HCT116 (cell line): ENCODE data around the gene C15orf39. TPM values are rescaled to one million over a fixed set of nuclear protein-coding genes. Genes with fewer than 3 reads are reported as not detected.

Source experiments
- ATAC-seq: fragments of 200-7000 bp; cut with Tn5 transposase; 2 replicates; pipeline ENCODE4 v1.9.1; 2020; ENCODE audit warnings: mild to moderate bottlenecking, moderate library complexity
- BruUV-seq: library from RNA; stranded (reverse); fragments of 400-500 nt; replicated peaks from 2 replicates; lab custom pipeline; 2021; lab: Mats Ljungman, UMichigan
- CTCF ChIA-PET: fragments of 300-600 bp; sonication (Branson Sonifier 250); formaldehyde crosslinking; loops from one replicate; lab custom pipeline; 2021; ENCODE audit warnings: antibody characterized with exemption; lab: Charles Lee
- POLR2A ChIA-PET: fragments of 300-600, 350-600 bp; sonication (Branson Sonifier 250); formaldehyde crosslinking; loops from one replicate; lab custom pipeline; 2021; ENCODE audit warnings: antibody characterized with exemption; lab: Charles Lee
- RAD21 ChIA-PET, 2 experiments: fragments of 300-600 bp; sonication (Branson Sonifier 250); formaldehyde crosslinking; loops; one replicate each; lab custom pipeline; 2023; ENCODE audit warnings: low total read pairs in 2 of 2; ENCODE audit not compliant: uncharacterized antibody in 2 of 2, unreplicated experiment in 2 of 2, low non-redundant PET in 1 of 2; lab: Charles Lee
- DNase-seq: peaks from one replicate; pipeline ENCODE4 v3.0.0-alpha.2; 2010; ENCODE audit warnings: low read depth, low spot score
- H2AFZ ChIP-seq: fragments of 200-600 bp; shearing (Covaris generic), sonication (generic); 2 replicates; pipeline ENCODE4 v1.6.1; 2017; ENCODE audit warnings: low read depth, mixed run types, mixed read lengths, antibody characterized with exemption, low read length; ENCODE audit not compliant: poor library complexity, severe bottlenecking
- H3K27ac ChIP-seq: 2 replicates; pipeline ENCODE4 v1.5.1; 2012; ENCODE audit warnings: low read depth, low read length
- H3K27me3 ChIP-seq: fragments of 200-600 bp; sonication (generic); 2 replicates; pipeline ENCODE4 v1.6.1; 2016; ENCODE audit warnings: mixed run types, low read length, mixed read lengths; ENCODE audit not compliant: insufficient read depth
- H3K36me3 ChIP-seq, 2 experiments: fragments of 200-500 bp in 1 of 2; fragments of 200-600 bp in 1 of 2; sonication (Bioruptor generic) in 1 of 2; sonication (generic) in 1 of 2; 2 replicates each; pipeline versions ENCODE4 v1.5.1 to v1.6.1; 2014 to 2016; ENCODE audit warnings: low read length in 2 of 2, inconsistent platforms in 1 of 2, mixed read lengths in 1 of 2, mixed run types in 1 of 2; ENCODE audit not compliant: insufficient read depth in 2 of 2, control insufficient read depth in 1 of 2
- H3K4me1 ChIP-seq, 2 experiments: fragments of 200-600 bp in 1 of 2; sonication (generic) in 1 of 2; 2 replicates each; pipeline versions ENCODE4 v1.5.1 to v1.6.1; 2012 to 2017; ENCODE audit warnings: low read length in 2 of 2, inconsistent platforms in 1 of 2, mild to moderate bottlenecking in 1 of 2, mixed read lengths in 1 of 2, mixed run types in 1 of 2, moderate library complexity in 1 of 2; ENCODE audit not compliant: insufficient read depth in 2 of 2, control insufficient read depth in 1 of 2
- H3K4me2 ChIP-seq: fragments of 200-600 bp; sonication (generic); 2 replicates; pipeline ENCODE4 v1.6.1; 2017; ENCODE audit warnings: mixed run types, low read length, mixed read lengths
- H3K4me3 ChIP-seq, 2 experiments: fragments of 200-600 bp in 1 of 2; sonication (generic) in 1 of 2; replicated peaks in 1 of 2; 2 replicates each; pipeline ENCODE4 v1.5.1; 2011 to 2016; ENCODE audit warnings: low read length in 2 of 2, control low read depth in 1 of 2, low read depth in 1 of 2, mild to moderate bottlenecking in 1 of 2, mixed read lengths in 1 of 2, mixed run types in 1 of 2
- H3K79me2 ChIP-seq: fragments of 200-600 bp; sonication (generic); 2 replicates; pipeline ENCODE4 v1.6.1; 2017; ENCODE audit warnings: mild to moderate bottlenecking, mixed run types, low read length, moderate library complexity, mixed read lengths; ENCODE audit not compliant: insufficient read depth
- H3K9ac ChIP-seq: fragments of 200-600 bp; sonication (generic); 2 replicates; pipeline ENCODE4 v1.6.1; 2016; ENCODE audit warnings: low read length, mixed read lengths
- H3K9me2 ChIP-seq: fragments of 200-600 bp; sonication (generic), shearing (Covaris generic); 2 replicates; pipeline ENCODE4 v1.6.1; 2017; ENCODE audit warnings: mixed run types, mild to moderate bottlenecking, moderate library complexity; ENCODE audit not compliant: insufficient read depth
- H3K9me3 ChIP-seq, 2 experiments: fragments of 200-500 bp in 1 of 2; fragments of 200-600 bp in 1 of 2; sonication (Bioruptor generic) in 1 of 2; sonication (generic) in 1 of 2; 2 replicates each; pipeline ENCODE4 v1.6.1; 2014 to 2017; ENCODE audit warnings: low read length in 2 of 2, mixed read lengths in 2 of 2, inconsistent platforms in 1 of 2, low read depth in 1 of 2, mild to moderate bottlenecking in 1 of 2, mixed run types in 1 of 2, moderate library complexity in 1 of 2; ENCODE audit not compliant: control insufficient read depth in 1 of 2, insufficient read depth in 1 of 2
- H4K20me1 ChIP-seq: fragments of 200-600 bp; sonication (generic), shearing (Covaris generic); 2 replicates; pipeline ENCODE4 v1.6.1; 2017; ENCODE audit warnings: mixed run types, mild to moderate bottlenecking, moderate library complexity; ENCODE audit not compliant: insufficient read depth
- CTCF ChIP-seq, 3 experiments: fragments of 200-600 bp in 1 of 3; sonication (generic) in 1 of 3; IDR thresholded peaks in 2 of 3; conservative IDR thresholded peaks in 1 of 3; 2 replicates each; pipeline ENCODE4 v1.5.1; 2012 to 2017; ENCODE audit warnings: low read depth in 2 of 3, low read length in 2 of 3, antibody characterized with exemption in 1 of 3, borderline replicate concordance in 1 of 3, control low read depth in 1 of 3, mild to moderate bottlenecking in 1 of 3, mixed read lengths in 1 of 3, mixed run types in 1 of 3, moderate library complexity in 1 of 3; ENCODE audit not compliant: insufficient read depth in 1 of 3
- EGR1 ChIP-seq: IDR thresholded peaks from 2 replicates; pipeline ENCODE4 v1.6.1; 2012; ENCODE audit warnings: low read depth
- ELF1 ChIP-seq: IDR thresholded peaks from 2 replicates; pipeline ENCODE4 v1.6.1; 2012; ENCODE audit warnings: low read depth, borderline replicate concordance
- EZH2 ChIP-seq: fragments of 200-600 bp; sonication (generic); IDR thresholded peaks from 2 replicates; pipeline ENCODE4 v1.6.1; 2017; ENCODE audit warnings: antibody characterized with exemption, mixed run types
- EZH2phosphoT487 ChIP-seq: fragments of 200-600 bp; IDR thresholded peaks from 2 replicates; pipeline ENCODE4 v1.6.1; 2018; ENCODE audit warnings: antibody characterized with exemption, borderline replicate concordance
- FOSL1 ChIP-seq: IDR thresholded peaks from 2 replicates; pipeline ENCODE4 v1.6.1; 2012; ENCODE audit warnings: low read depth
- JUND ChIP-seq: IDR thresholded peaks from 2 replicates; pipeline ENCODE4 v1.6.1; 2012
- MAX ChIP-seq: IDR thresholded peaks from 2 replicates; pipeline ENCODE4 v1.6.1; 2012
- REST ChIP-seq: IDR thresholded peaks from 2 replicates; pipeline ENCODE4 v1.6.1; 2012; ENCODE audit warnings: low read depth
- SIN3A ChIP-seq: IDR thresholded peaks from 2 replicates; pipeline ENCODE4 v1.6.1; 2012; ENCODE audit warnings: low read depth
- SP1 ChIP-seq: IDR thresholded peaks from 2 replicates; pipeline ENCODE4 v1.6.1; 2012; ENCODE audit warnings: low read depth
- YY1 ChIP-seq: IDR thresholded peaks from 2 replicates; pipeline ENCODE4 v1.6.1; 2011; ENCODE audit warnings: low read length, low read depth, moderate library complexity, mild to moderate bottlenecking; ENCODE audit not compliant: insufficient replicate concordance; ENCODE audit errors: extremely low read depth
- intact Hi-C: fragments of 100-400 bp; cut with micrococcal nuclease; formaldehyde crosslinking; loops from 2 replicates; pipeline ENCODE4 v1.10.0; 2022
- total RNA-seq: library from RNA; stranded (reverse); gene quantifications from one replicate; pipeline ENCODE4 v1.2.1, GENCODE V29; 2021; ENCODE audit not compliant: unreplicated experiment

C15orf39 gene
- total RNA-seq, 1 experiment from 2014 or later = 29.3 TPM

- TF ChIP-seq MAX = no peak
- no peak for TF ChIP-seq ELF1
- no peak for TF ChIP-seq CTCF (IDR thresholded peaks at IDR 0.05 in 2 of 3, conservative IDR thresholded peaks at IDR 0.05 in 1 of 3; ENCODE audit: borderline replicate concordance in 1 of 3, insufficient read depth in 1 of 3, low read depth in 2 of 3, low read length in 2 of 3)
These were observed 48.0 kb upstream of the C15orf39 start (continued) for GRCh38 chr15:75153565-75154276.

- intact Hi-C loops = no loop called here
- DNase-seq (no peak), ATAC-seq (no peak)
- no peaks in the 10 kb centered on the region for H3K27me3 ChIP-seq
- H3K4me2 ChIP-seq = no peak overlapping the region
- H3K27ac ChIP-seq = no peak overlapping the region
- ChIA-PET POLR2A (no interaction called here), RAD21 (no interaction called here), CTCF (no interaction called here)
- H3K9ac ChIP-seq = no peak overlapping the region
- H3K4me3 ChIP-seq = no peak overlapping the region
- no peaks in the 10 kb centered on the region for H3K79me2 ChIP-seq
- H2AFZ ChIP-seq = no peak overlapping the region
- H4K20me1 ChIP-seq = no peaks in the 10 kb centered on the region
- no peaks in the 10 kb centered on the region for H3K36me3 ChIP-seq
- BruUV-seq = no TSS peak
- H3K4me1 ChIP-seq = peaks cover 7 to 28% of the 10 kb centered on the region in 2 experiments
- no peak for TF ChIP-seq JUND
- no peak for TF ChIP-seq EZH2
- no peak for TF ChIP-seq EGR1
- no peak for TF ChIP-seq YY1
- no peak for TF ChIP-seq REST
- no peak for TF ChIP-seq SP1
- TF ChIP-seq FOSL1 = no peak
- no peak for TF ChIP-seq SIN3A
- no peak for TF ChIP-seq EZH2phosphoT487
- no peaks in the 10 kb centered on the region for H3K9me3 ChIP-seq
- H3K9me2 ChIP-seq = no peaks in the 10 kb centered on the region
These were observed 47.1 kb upstream of the C15orf39 start for GRCh38 chr15:75154461-75155062.
